ENCODE data around the gene RBM12. TPM values are rescaled to one million over a fixed set of nuclear protein-coding genes. Genes with fewer than 3 reads are reported as not detected.
"Not testable (repeated sequence)": the region's sequence is repeated elsewhere in the genome, so short reads cannot be mapped to it uniquely, and the experiment has no call there.

RBM12 gene
- total RNA-seq (100 to 1,000 TPM in 1 of 5 donors, 10 to 100 TPM in 4; 16.2 to 147 (median 47.7) TPM), polyA plus RNA-seq (10 to 100 TPM in 1 of 3 donors, 1 to 10 TPM in 2; 7.9 to 13.3 (median 9.6) TPM)
- long read RNA-seq, donor 1, full-length matches to known transcripts, result 23 of 23 reads
- long read RNA-seq, donor 1, partial matches to known transcripts, result 0 of 23 reads
- long read RNA-seq, donor 1, other reads (novel, unspliced or antisense), result 0 of 23 reads
- long read RNA-seq, donor 2, full-length matches to known transcripts, result 27 of 27 reads
- long read RNA-seq, donor 2, partial matches to known transcripts, result 0 of 27 reads
- long read RNA-seq, donor 2, other reads (novel, unspliced or antisense), result 0 of 27 reads
- long read RNA-seq, donor 3, full-length matches to known transcripts, result 23 of 23 reads
- long read RNA-seq, donor 3, partial matches to known transcripts, result 0 of 23 reads
- long read RNA-seq, donor 3, other reads (novel, unspliced or antisense), result 0 of 23 reads
- long read RNA-seq, donor 4, full-length matches to known transcripts, result 6 of 6 reads
- long read RNA-seq, donor 4, partial matches to known transcripts, result 0 of 6 reads
- long read RNA-seq, donor 4, other reads (novel, unspliced or antisense), result 0 of 6 reads
- long read RNA-seq, donor 5, full-length matches to known transcripts, result 29 of 36 reads
- long read RNA-seq, donor 5, partial matches to known transcripts, result 7 of 36 reads
- long read RNA-seq, donor 5, other reads (novel, unspliced or antisense), result 0 of 36 reads
- long read RNA-seq, donor 6, full-length matches to known transcripts, result 68 of 90 reads
- long read RNA-seq, donor 6, partial matches to known transcripts, result 22 of 90 reads
- long read RNA-seq, donor 6, other reads (novel, unspliced or antisense), result 0 of 90 reads
- long read RNA-seq, donor 7, full-length matches to known transcripts, result 27 of 27 reads
- long read RNA-seq, donor 7, partial matches to known transcripts, result 0 of 27 reads
- long read RNA-seq, donor 7, other reads (novel, unspliced or antisense), result 0 of 27 reads
- long read RNA-seq, donor 8, full-length matches to known transcripts, result 30 of 30 reads
- long read RNA-seq, donor 8, partial matches to known transcripts, result 0 of 30 reads
- long read RNA-seq, donor 8, other reads (novel, unspliced or antisense), result 0 of 30 reads
- long read RNA-seq, donor 9, full-length matches to known transcripts, result 15 of 20 reads
- long read RNA-seq, donor 9, partial matches to known transcripts, result 5 of 20 reads
- long read RNA-seq, donor 9, other reads (novel, unspliced or antisense), result 0 of 20 reads
- long read RNA-seq, donor 10, full-length matches to known transcripts, result 16 of 16 reads
- long read RNA-seq, donor 10, partial matches to known transcripts, result 0 of 16 reads
- long read RNA-seq, donor 10, other reads (novel, unspliced or antisense), result 0 of 16 reads

GRCh38 chr20:35664466-35665206, at the start of gene RBM12, which contains the start of gene CPNE1:
RBM12 (minus strand) TSS chr20:35664900; CDS start chr20:35655322, 9,578 bp downstream.
CPNE1 (minus strand) TSS chr20:35664900; CDS start chr20:35632923, 31,977 bp downstream.
- Histone ChIP-seq H3K4me3 (peak within 1 kb of the TSS; percentile 57 to 80 (median 70)), H3K27me3 (no peaks in the 10 kb centered on the region), H3K27ac (peak within 1 kb of the TSS; percentile 90 to 99 (median 99)), H3K36me3 (peaks cover 8 to 22% (median 13%) of the 10 kb centered on the region in 4 donors), H3K9me3 (no peaks in the 10 kb centered on the region), H3K4me1 (peaks cover 31 to 41% (median 38%) of the 10 kb centered on the region in 4 donors)
- intact Hi-C loops (cut with DNase I; ENCODE audit: low total_unique reads), result no loop called here
- 0 to 2% (median 0%) methylated on average over 14 to 61 of the region's 61 CpGs for WGBS, 5 donors
- peak in 2 of 4 donors; percentile 63 to 92 for TF ChIP-seq POLR2A (IDR thresholded peaks at IDR 0.05)
- TF ChIP-seq EP300 (IDR thresholded peaks at IDR 0.05), result no peak
- no peak for TF ChIP-seq CTCF (IDR thresholded peaks at IDR 0.05)
- TF ChIP-seq POLR2AphosphoS5 (IDR thresholded peaks at IDR 0.05), result peak; percentile 96 to 99 (median 97)
- DNase-seq, result peak; percentile 92 to 98

- Histone ChIP-seq H3K27me3 (no peaks in the 10 kb centered on the region), H3K4me1 (peaks cover 0 to 80% (median 29%) of the 10 kb centered on the region in 4 donors), H3K36me3 (peaks cover 90 to 100% (median 100%) of the 10 kb centered on the region in 4 donors), H3K27ac (no peak overlapping the region), H3K9me3 (no peaks in the 10 kb centered on the region), H3K4me3 (no peak overlapping the region)
- DNase-seq, result no peak
- TF ChIP-seq CTCF (IDR thresholded peaks at IDR 0.05) (no peak), POLR2AphosphoS5 (IDR thresholded peaks at IDR 0.05) (no peak), EP300 (IDR thresholded peaks at IDR 0.05) (no peak)
- intact Hi-C loops (cut with DNase I; ENCODE audit: low total_unique reads), result no loop called here
- 64 to 79% (median 77%) methylated on average over 4 of the region's 4 CpGs for WGBS, 5 donors
Observed at GRCh38 chr20:35714127-35714526, 49.4 kb upstream of the RBM12 start.

DNA sequence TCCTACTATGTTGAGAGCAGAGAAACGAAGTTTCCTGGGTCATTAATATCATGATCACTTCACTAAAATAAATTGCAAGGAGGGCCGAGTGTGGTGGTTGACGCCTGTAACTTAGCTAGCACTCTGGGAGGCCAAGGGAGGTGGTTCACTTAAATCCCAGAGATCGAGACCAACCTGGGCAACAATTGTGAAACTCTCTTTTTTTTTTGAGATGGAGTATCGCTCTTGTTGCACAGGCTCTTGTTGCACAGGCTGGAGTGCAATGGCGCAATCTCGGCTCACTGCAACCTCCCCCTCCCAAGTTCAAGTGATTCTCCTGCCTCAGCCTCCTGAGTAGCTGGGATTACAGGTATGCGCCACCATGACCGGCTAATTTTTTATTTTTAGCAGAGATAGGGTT, 48.4 kb upstream of the RBM12 start:
- H3K9me3 ChIP-seq; DNase-seq; H3K4me3 ChIP-seq; intact Hi-C loops (cut with DNase I; ENCODE audit: low total_unique reads); H3K27me3 ChIP-seq; H3K27ac ChIP-seq: not testable (repeated sequence)
- Histone ChIP-seq H3K4me1 (peaks cover 0 to 77% (median 30%) of the 10 kb centered on the region in 4 donors), H3K36me3 (peaks cover 81 to 100% (median 100%) of the 10 kb centered on the region in 4 donors)
- WGBS, 5 donors, result 85 to 89% (median 86%) methylated on average over 9 of the region's 9 CpGs

DNA sequence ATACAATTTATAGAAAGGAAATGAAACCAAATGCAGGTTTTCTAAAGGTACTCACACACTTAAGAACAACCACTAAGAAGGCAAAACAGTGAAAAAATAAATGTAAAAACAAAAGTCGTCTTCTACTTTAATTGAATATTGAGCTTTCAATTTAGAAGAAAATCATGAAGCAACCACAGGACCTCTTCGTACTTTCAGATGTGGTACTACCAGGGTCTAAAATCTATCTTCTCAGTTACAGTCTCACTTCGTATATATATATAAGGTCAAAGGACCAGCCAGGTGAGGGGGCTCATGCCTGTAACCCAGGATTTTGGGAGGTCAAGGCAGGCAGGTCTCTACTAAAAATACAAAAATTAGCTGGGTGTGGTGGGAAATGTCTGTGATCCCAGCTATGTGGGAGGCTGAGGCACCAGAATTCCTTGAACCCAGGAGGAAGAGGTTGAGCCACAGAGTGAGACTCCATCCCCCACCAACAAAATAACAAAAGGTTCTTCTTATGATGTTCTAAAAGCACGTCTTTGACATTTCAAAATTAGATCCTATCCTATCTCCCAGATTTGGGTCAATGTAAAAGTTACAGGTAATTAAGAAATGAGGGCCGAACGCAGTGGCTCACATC, 47.0 kb upstream of the RBM12 start:
- TF ChIP-seq EP300 (IDR thresholded peaks at IDR 0.05), result no peak
- H3K36me3 ChIP-seq, result peaks cover 73 to 100% (median 100%) of the 10 kb centered on the region in 4 donors
- no peak for DNase-seq
- no peaks in the 10 kb centered on the region for H3K27me3 ChIP-seq
- H3K9me3 ChIP-seq, result no peaks in the 10 kb centered on the region
- 56 to 74% (median 60%) methylated on average over 6 of the region's 6 CpGs for WGBS, 5 donors
- intact Hi-C loops (cut with DNase I; ENCODE audit: low total_unique reads), result no loop called here
- no peak overlapping the region for H3K4me3 ChIP-seq
- peak overlapping the region in 1 of 5 donors; percentile 9 for H3K27ac ChIP-seq
- H3K4me1 ChIP-seq, result peaks cover 0 to 69% (median 27%) of the 10 kb centered on the region in 4 donors

Data from stomach (tissue), 19 donors.